AG04450 (cell line): Measurements from ENCODE around the gene STPG1. TPM values are rescaled to one million over a fixed set of nuclear protein-coding genes. Genes with fewer than 3 reads are reported as not detected.

ENCODE experiments used
- CTCF ChIA-PET: fragments of 300-600, 350-600 bp; formaldehyde crosslinking; extraction: SDS; loops from one replicate; lab custom pipeline; 2022; ENCODE audit warnings: antibody characterized with exemption, inconsistent platforms; lab: Charles Lee
- POLR2A ChIA-PET: fragments of 350-600 bp; formaldehyde crosslinking; extraction: SDS; loops from one replicate; lab custom pipeline; 2021; ENCODE audit warnings: antibody characterized with exemption, inconsistent platforms; lab: Yijun Ruan, JAX
- DNase-seq: peaks from one replicate; pipeline ENCODE4 v3.0.0-alpha.2; 2011; ENCODE audit warnings: low read depth, low spot score
- H3K27ac ChIP-seq: one replicate; pipeline ENCODE4 v1.5.1; 2012; ENCODE audit warnings: low read depth, low read length, control low read depth
- H3K27me3 ChIP-seq: one replicate; pipeline ENCODE4 v1.6.0; 2012; ENCODE audit warnings: low read length; ENCODE audit not compliant: control insufficient read depth, insufficient read depth
- H3K4me3 ChIP-seq: 2 replicates; pipeline ENCODE4 v1.5.1; 2011; ENCODE audit warnings: mild to moderate bottlenecking, low read depth, low read length, control low read depth
- H3K9me3 ChIP-seq: 2 replicates; pipeline ENCODE4 v1.5.1; 2012; ENCODE audit warnings: low read length; ENCODE audit not compliant: control insufficient read depth, insufficient read depth
- CTCF ChIP-seq: IDR thresholded peaks from 2 replicates; pipeline ENCODE4 v1.5.1; 2011; ENCODE audit warnings: low read depth, low read length, control low read depth, inconsistent platforms
- polyA plus RNA-seq: library from polyadenylated mRNA; depleted of rRNA; stranded (reverse); fragments of >200 nt; gene quantifications from 2 replicates; pipeline ENCODE4 v1.2.3, GENCODE V29; 2011

Gene STPG1
- polyA plus RNA-seq, 1 experiment = 7.9 TPM

GRCh38 chr1:24364605-24364974 lies 49.0 kb downstream of the STPG1 start:
- Histone ChIP-seq H3K4me3 (no peak overlapping the region), H3K27me3 (no peaks in the 10 kb centered on the region), H3K9me3 (no peaks in the 10 kb centered on the region; the same call in 1 of the 2 replicates), H3K27ac (no peak overlapping the region)
- ChIA-PET POLR2A (interaction anchor here (0.6 kb wide), 1 partner anchor 74 kb away, joined by 4 read pairs; no protein-coding TSS in a partner anchor), CTCF (interaction anchor here (2.0 to 6.0 kb wide), 2 partner anchors 27 to 163 kb away, joined by 14 to 30 read pairs; no protein-coding TSS in a partner anchor)
- no peak for TF ChIP-seq CTCF
- DNase-seq = no peak

GRCh38 chr1:24363994-24364393 lies 49.6 kb downstream of the STPG1 start:
- ChIA-PET POLR2A (interaction anchor here (0.6 kb wide), 1 partner anchor 74 kb away, joined by 4 read pairs; no protein-coding TSS in a partner anchor), CTCF (interaction anchor here (6.0 kb wide), 1 partner anchor 162 kb away, joined by 30 read pairs; no protein-coding TSS in a partner anchor)
- no peak for DNase-seq
- Histone ChIP-seq H3K27ac (no peak overlapping the region), H3K9me3 (no peaks in the 10 kb centered on the region; the same call in 1 of the 2 replicates), H3K27me3 (no peaks in the 10 kb centered on the region), H3K4me3 (no peak overlapping the region)
- no peak for TF ChIP-seq CTCF

GRCh38 chr1:24362982-24363614 lies 50.5 kb downstream of the STPG1 start:
- no peak overlapping the region for H3K27ac ChIP-seq
- no peaks in the 10 kb centered on the region; the same call in 1 of the 2 replicates for H3K9me3 ChIP-seq
- DNase-seq = peak; percentile 67
- H3K4me3 ChIP-seq = no peak overlapping the region
- CTCF ChIA-PET = interaction anchor here (0.8 to 6.0 kb wide), 2 partner anchors 47 to 161 kb away, joined by 3 to 30 read pairs; no protein-coding TSS in a partner anchor
- no peaks in the 10 kb centered on the region for H3K27me3 ChIP-seq
- POLR2A ChIA-PET = no interaction called here
- TF ChIP-seq CTCF = no peak

GRCh38 chr1:24362396-24362795 lies 51.2 kb downstream of the STPG1 start:
- no peak overlapping the region for H3K27ac ChIP-seq
- POLR2A ChIA-PET = no interaction called here
- H3K4me3 ChIP-seq = no peak overlapping the region
- H3K9me3 ChIP-seq = no peaks in the 10 kb centered on the region; the same call in 1 of the 2 replicates
- no peak for TF ChIP-seq CTCF
- DNase-seq = no peak
- CTCF ChIA-PET = interaction anchor here (0.8 to 6.0 kb wide), 2 partner anchors 46 to 161 kb away, joined by 3 to 30 read pairs; no protein-coding TSS in a partner anchor
- H3K27me3 ChIP-seq = no peaks in the 10 kb centered on the region

GRCh38 chr1:24361811-24362210 lies 51.8 kb downstream of the STPG1 start:
- no peaks in the 10 kb centered on the region for H3K27me3 ChIP-seq
- no peaks in the 10 kb centered on the region; the same call in 1 of the 2 replicates for H3K9me3 ChIP-seq
- no peak overlapping the region for H3K4me3 ChIP-seq
- CTCF ChIA-PET = no interaction called here
- no peak for TF ChIP-seq CTCF
- DNase-seq = no peak
- H3K27ac ChIP-seq = no peak overlapping the region
- POLR2A ChIA-PET = no interaction called here
